Stimulated activated effector memory CD8-positive, alpha-beta T cell treated with anti-CD3 and anti-CD28 coated beads, Interleukin-12 subunit alpha, Interleukin-12 subunit beta, amount 100 ng/mL, for 72 hours (primary cell): ENCODE measurements around the gene NAXD.
A peak's percentile ranks its signal among the peaks of the same experiment; 100 is the strongest.
"Not testable (repeated sequence)": the region's sequence is repeated elsewhere in the genome, so short reads cannot be mapped to it uniquely, and the experiment has no call there.

Experiments
- ATAC-seq: fragments of 150-1000 bp; cut with Tn5 transposase; 2 replicates; pipeline ENCODE4 v1.10.0; 2021
- DNase-seq, 2 donors: peaks; one replicate each; pipeline ENCODE4 v3.0.0; 2021 to 2022; ENCODE audit warnings: low spot score in 2 of 2
- H3K27ac Mint-ChIP-seq: one replicate; pipeline ENCODE4 v1.8.0; 2022; ENCODE audit warnings: mild to moderate bottlenecking, mixed read lengths
- H3K36me3 Mint-ChIP-seq: one replicate; pipeline ENCODE4 v1.8.0; 2022; ENCODE audit warnings: mild to moderate bottlenecking, mixed read lengths
- H3K4me1 Mint-ChIP-seq: one replicate; pipeline ENCODE4 v1.8.0; 2022; ENCODE audit warnings: mixed read lengths
- H3K4me3 Mint-ChIP-seq: one replicate; pipeline ENCODE4 v1.8.0; 2022; ENCODE audit warnings: mild to moderate bottlenecking, mixed read lengths
- H3K9me3 Mint-ChIP-seq: one replicate; pipeline ENCODE4 v1.8.0; 2022; ENCODE audit warnings: mixed read lengths

NAXD gene

GRCh38 chr13:110582421-110582954, 32.9 kb upstream of the NAXD start:
- no peak for DNase-seq
- Mint-ChIP-seq H3K36me3 (no peaks in the 10 kb centered on the region), H3K4me1 (no peaks in the 10 kb centered on the region), H3K4me3 (no peak overlapping the region), H3K27ac (peak overlapping the region; percentile 27), H3K9me3 (no peaks in the 10 kb centered on the region)
- no peak for ATAC-seq

DNA sequence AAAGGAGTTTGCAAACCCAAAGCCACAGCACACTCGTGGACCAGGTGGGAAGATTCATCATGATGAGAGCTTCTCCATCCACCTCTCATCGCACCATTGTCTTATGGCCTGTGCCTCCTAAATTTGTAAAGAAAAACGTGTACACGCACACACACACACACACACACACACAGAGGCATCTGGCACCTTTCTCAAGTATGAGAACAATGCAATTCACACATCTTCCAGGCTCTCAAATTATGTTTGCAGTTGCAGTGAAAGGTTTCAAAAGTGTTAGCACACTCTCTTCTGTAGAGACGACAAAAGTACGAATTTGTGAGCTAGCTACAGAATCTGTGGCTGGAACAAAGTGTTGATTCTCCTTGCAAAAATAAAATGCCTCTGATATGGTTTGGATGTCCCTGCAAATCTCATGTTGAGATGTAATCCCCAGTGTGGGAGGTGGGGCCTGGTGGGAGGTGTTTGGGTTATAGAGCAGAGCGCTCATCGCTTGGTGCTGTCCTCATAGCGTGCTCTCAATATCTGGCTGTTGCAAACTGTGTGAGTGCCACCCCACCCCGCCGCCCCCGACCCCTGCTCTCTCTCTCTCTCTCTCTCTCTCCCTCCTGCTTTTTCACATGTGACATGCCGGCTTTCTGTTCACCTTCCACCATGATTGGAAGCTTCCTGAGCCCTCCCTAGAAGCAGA, 32.0 kb upstream of the NAXD start:
- Mint-ChIP-seq H3K27ac (no peak overlapping the region), H3K36me3 (no peaks in the 10 kb centered on the region), H3K4me1 (no peaks in the 10 kb centered on the region), H3K9me3 (no peaks in the 10 kb centered on the region), H3K4me3 (no peak overlapping the region)
- ATAC-seq, result no peak
- DNase-seq, result no peak

DNA sequence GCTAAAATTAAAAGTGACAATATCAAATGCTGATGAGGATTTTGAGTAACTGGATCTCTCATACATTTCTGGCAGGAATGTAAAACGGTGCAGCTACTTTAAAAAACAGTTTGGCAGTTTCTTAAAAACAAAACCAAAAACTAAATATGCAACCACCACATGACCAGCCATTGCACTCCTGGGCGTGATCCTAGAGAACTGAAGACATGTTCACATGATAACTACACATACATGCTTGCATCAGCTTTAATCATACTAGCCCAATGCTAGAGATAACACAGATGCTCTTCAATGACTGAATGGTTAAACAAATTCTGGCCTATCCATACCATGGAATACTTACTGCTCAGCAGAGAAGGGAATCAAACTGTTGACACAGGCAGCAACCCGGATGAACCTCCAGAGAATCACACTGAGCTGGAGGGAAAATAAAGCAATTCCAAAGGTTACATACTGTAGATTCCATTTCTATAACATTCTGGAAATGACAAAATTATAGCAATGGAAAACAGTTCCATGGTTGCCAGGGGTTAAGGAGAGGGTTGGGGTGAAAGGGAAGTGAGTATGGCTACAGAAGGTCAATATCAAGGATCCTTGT, 25.5 kb upstream of the NAXD start:
- no peak for DNase-seq
- H3K36me3 Mint-ChIP-seq, result no peaks in the 10 kb centered on the region
- H3K27ac Mint-ChIP-seq, result no peak overlapping the region
- no peaks in the 10 kb centered on the region for H3K9me3 Mint-ChIP-seq
- H3K4me1 Mint-ChIP-seq, result no peaks in the 10 kb centered on the region
- no peak for ATAC-seq
- no peak overlapping the region for H3K4me3 Mint-ChIP-seq

- Mint-ChIP-seq H3K27ac (no peak overlapping the region), H3K9me3 (no peaks in the 10 kb centered on the region), H3K4me1 (no peaks in the 10 kb centered on the region), H3K4me3 (no peak overlapping the region), H3K36me3 (no peaks in the 10 kb centered on the region)
- DNase-seq, result no peak
- no peak for ATAC-seq
Observed at GRCh38 chr13:110590577-110590976, 24.8 kb upstream of the NAXD start.

GRCh38 chr13:110592665-110593064, 22.7 kb upstream of the NAXD start:
- Mint-ChIP-seq H3K4me1 (no peaks in the 10 kb centered on the region), H3K4me3 (no peak overlapping the region), H3K9me3 (no peaks in the 10 kb centered on the region), H3K27ac (no peak overlapping the region), H3K36me3 (no peaks in the 10 kb centered on the region)
- DNase-seq (no peak), ATAC-seq (no peak)

GRCh38 chr13:110593430-110594130, 21.8 kb upstream of the NAXD start:
- Mint-ChIP-seq H3K9me3 (no peaks in the 10 kb centered on the region), H3K27ac (no peak overlapping the region), H3K4me1 (no peaks in the 10 kb centered on the region), H3K4me3 (no peak overlapping the region), H3K36me3 (no peaks in the 10 kb centered on the region)
- ATAC-seq, result peak; percentile 84
- DNase-seq, result no peak

DNA sequence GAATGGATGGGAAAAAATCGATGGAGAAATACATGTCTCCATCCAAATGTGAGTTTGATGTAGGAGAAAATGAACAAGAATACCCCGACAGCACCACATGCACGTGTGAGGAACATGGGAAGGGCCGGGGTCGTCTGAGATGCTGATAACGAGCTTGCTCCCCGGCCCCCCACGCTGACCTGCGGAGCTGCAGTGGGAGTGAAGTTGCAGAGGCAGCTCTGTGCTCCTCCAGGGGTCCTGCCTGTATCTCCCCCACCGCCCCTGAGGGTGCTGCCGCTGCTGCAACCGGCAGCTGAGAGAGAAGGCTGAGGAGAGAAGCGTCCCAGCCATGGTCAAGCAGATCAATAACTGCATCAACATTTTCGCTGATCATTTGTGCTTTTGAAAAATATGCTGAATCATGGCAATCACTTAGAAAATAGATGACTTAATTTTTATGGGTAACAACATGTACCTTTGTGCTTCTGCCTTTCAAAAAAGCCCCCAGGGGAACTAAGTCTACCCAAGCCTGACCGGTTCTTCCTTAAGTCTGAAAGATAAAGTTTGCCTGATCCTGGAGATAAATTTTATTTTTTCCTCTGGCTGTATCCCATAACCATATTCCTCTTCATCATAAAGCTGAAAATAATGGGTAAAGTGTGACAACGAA, 18.2 kb upstream of the NAXD start:
- no peaks in the 10 kb centered on the region for H3K36me3 Mint-ChIP-seq
- DNase-seq (no peak), ATAC-seq (no peak)
- no peak overlapping the region for H3K27ac Mint-ChIP-seq
- H3K4me3 Mint-ChIP-seq, result no peak overlapping the region
- no peaks in the 10 kb centered on the region for H3K4me1 Mint-ChIP-seq
- no peaks in the 10 kb centered on the region for H3K9me3 Mint-ChIP-seq

- no peaks in the 10 kb centered on the region for H3K9me3 Mint-ChIP-seq
- H3K4me1 Mint-ChIP-seq, result no peaks in the 10 kb centered on the region
- no peak overlapping the region for H3K4me3 Mint-ChIP-seq
- H3K27ac Mint-ChIP-seq, result no peak overlapping the region
- H3K36me3 Mint-ChIP-seq, result no peaks in the 10 kb centered on the region
- ATAC-seq, result no peak
- no peak for DNase-seq
Observed at GRCh38 chr13:110600261-110600819, 15.0 kb upstream of the NAXD start.

GRCh38 chr13:110600980-110601379, 14.4 kb upstream of the NAXD start:
- no peak overlapping the region for H3K27ac Mint-ChIP-seq
- H3K4me3 Mint-ChIP-seq, result no peak overlapping the region
- ATAC-seq (no peak), DNase-seq (no peak)
- no peaks in the 10 kb centered on the region for H3K4me1 Mint-ChIP-seq
- H3K9me3 Mint-ChIP-seq, result no peaks in the 10 kb centered on the region
- no peaks in the 10 kb centered on the region for H3K36me3 Mint-ChIP-seq

DNA sequence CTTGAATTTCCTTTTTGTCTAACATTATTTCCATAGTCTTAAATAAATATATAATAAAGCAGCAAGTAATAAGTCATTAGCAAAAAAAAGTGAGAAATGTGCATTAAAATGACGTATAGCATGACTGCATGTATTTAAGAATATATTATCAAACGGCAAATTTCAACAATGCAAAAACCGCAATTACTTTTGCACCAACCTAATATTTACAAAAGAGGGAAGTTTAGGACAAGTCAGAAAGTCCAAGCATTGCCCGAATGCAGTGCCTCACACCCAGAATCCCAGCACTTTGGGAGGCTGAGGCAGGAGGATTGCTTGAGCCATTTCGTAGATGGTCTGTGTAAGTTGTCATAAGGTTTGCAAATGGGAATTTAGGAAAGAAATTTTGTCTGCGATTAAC, 10.2 kb upstream of the NAXD start:
- ATAC-seq, result no peak
- H3K4me3 Mint-ChIP-seq, result no peak overlapping the region
- peaks cover under 1% of the 10 kb centered on the region for H3K4me1 Mint-ChIP-seq
- DNase-seq, result no peak
- H3K27ac Mint-ChIP-seq, result no peak overlapping the region
- no peaks in the 10 kb centered on the region for H3K36me3 Mint-ChIP-seq
- H3K9me3 Mint-ChIP-seq, result no peaks in the 10 kb centered on the region

DNA sequence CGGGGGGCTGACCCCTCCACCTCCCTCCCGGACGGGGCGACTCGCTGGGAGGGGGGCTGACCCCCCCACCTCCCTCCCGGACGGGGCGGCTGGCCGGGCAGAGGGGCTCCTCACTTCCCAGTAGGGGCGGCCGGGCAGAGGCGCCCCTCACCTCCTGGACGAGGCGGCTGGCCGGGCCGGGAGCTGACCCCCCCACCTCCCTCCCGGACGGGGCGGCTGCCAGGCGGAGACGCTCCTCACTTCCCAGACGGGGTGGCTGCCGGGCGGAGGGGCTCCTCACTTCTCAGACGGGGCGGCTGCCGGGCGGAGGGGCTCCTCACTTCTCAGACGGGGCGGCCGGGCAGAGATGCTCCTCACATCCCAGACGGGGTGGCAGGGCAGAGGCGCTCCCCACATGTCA, 9.1 kb upstream of the NAXD start:
- H3K4me3 Mint-ChIP-seq, H3K36me3 Mint-ChIP-seq, H3K27ac Mint-ChIP-seq, DNase-seq, ATAC-seq, H3K9me3 Mint-ChIP-seq: not testable (repeated sequence)
- peaks cover 12% of the 10 kb centered on the region for H3K4me1 Mint-ChIP-seq

- Mint-ChIP-seq H3K9me3 (no peaks in the 10 kb centered on the region), H3K4me3 (no peak overlapping the region), H3K27ac (no peak overlapping the region), H3K36me3 (no peaks in the 10 kb centered on the region), H3K4me1 (peaks cover 18% of the 10 kb centered on the region)
- DNase-seq (no peak), ATAC-seq (no peak)
Observed at GRCh38 chr13:110607675-110608224, 7.6 kb upstream of the NAXD start.

- DNase-seq (no peak), ATAC-seq (peak; percentile 60)
- Mint-ChIP-seq H3K27ac (peak overlapping the region; percentile 65), H3K4me1 (peaks cover 25% of the 10 kb centered on the region), H3K9me3 (peaks cover 3% of the 10 kb centered on the region), H3K36me3 (no peaks in the 10 kb centered on the region), H3K4me3 (peak overlapping the region; percentile 48)
Observed at GRCh38 chr13:110610955-110611595, 4.3 kb upstream of the NAXD start.

- DNase-seq, result no peak
- peak overlapping the region; percentile 86 for H3K4me3 Mint-ChIP-seq
- H3K36me3 Mint-ChIP-seq, result no peaks in the 10 kb centered on the region
- peaks cover 44% of the 10 kb centered on the region for H3K4me1 Mint-ChIP-seq
- peaks cover 3% of the 10 kb centered on the region for H3K9me3 Mint-ChIP-seq
- ATAC-seq, result no peak
- H3K27ac Mint-ChIP-seq, result peak overlapping the region; percentile 95
Observed at GRCh38 chr13:110615005-110615321, 382 bp upstream of the NAXD start.
